GM21390 (cell line): Measurements from ENCODE around the gene SDF4.
"Not testable (repeated sequence)": the region's sequence is repeated elsewhere in the genome, so short reads cannot be mapped to it uniquely, and the experiment has no call there.

ENCODE experiments used
- ATAC-seq: cut with Tn5 transposase; IDR thresholded peaks from one replicate; pipeline ENCODE4 v1.9.1; 2021; ENCODE audit not compliant: unreplicated experiment

SDF4 gene

DNA sequence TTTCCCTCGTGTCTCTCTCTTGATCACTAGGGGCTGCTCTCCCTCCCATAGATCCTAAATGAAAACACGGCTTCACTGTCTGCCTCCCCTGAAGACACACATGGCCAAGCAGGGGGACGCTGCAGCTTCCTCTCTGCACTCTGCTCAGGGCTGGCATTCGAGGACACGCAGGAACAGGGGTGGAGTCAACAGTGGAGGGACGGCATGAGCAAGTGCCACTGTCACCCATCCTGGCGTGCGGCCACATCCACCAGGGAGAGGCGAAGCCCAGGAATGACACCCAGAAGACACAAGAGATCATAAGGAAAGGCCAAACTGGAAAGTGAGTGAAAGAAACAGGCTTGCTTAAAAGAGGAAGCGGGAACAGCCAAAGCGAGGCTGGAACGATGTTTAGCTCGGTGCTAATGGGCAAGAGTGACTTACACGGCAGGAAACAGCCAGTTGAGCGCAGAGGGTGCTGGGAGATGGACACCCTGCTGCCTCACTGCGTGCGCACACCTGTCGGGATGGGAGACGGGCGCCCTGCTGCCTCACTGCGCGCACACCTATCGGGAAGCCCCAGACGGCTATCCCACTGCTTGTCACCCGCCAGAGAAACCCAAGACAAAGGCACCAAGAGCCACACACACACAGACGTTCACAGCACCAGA lies 28.3 kb upstream of the SDF4 start:
- ATAC-seq: no peak

- ATAC-seq: no peak
Observed at GRCh38 chr1:1259540-1259939, 27.7 kb upstream of the SDF4 start.

DNA sequence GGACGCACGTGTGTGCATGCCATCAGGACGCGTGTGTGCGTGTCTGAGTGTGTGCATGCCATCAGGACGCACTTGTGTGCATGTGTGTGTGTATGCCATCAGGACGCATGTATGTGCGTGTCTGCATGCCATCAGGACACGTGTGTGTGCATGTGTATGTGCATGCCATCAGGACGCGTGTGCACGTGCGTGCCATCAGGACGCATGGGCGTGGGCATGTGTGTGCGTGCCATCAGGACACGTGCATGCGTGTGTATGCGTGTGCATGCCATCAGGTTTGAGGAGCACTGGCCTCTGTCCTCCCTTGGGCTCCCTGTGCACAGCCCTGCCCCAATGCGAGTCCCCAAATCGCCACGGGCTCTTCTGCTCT lies 27.3 kb upstream of the SDF4 start:
- no peak for ATAC-seq

GRCh38 chr1:1256956-1257871 lies 25.4 kb upstream of the SDF4 start:
- no peak for ATAC-seq

GRCh38 chr1:1255611-1256010 lies 23.8 kb upstream of the SDF4 start:
- no peak for ATAC-seq

DNA sequence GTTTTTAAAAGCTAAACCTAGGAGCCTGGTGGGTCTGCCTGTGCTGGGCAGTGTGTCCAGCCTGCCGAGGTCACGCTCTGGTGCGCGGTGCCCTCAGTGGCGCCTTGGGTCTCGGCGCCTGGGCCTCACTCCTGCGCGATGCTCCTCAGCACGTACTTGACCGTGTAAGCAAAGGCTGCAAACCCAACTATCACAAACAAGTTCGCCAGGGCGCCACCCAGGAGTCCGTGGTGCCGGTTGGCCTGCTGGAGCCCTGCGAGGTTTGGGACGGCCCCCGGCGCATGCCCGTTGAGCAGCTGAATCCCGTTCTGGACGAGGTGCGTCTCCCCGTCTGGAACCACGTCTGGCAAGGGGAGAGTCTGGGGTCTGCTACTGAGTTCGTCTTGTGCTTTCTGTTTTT lies 23.3 kb upstream of the SDF4 start:
- no peak for ATAC-seq

- no peak for ATAC-seq
Observed at GRCh38 chr1:1254667-1254998, 22.8 kb upstream of the SDF4 start.

GRCh38 chr1:1253972-1254666 lies 22.3 kb upstream of the SDF4 start:
- ATAC-seq: no peak

- ATAC-seq: no peak
Observed at GRCh38 chr1:1253314-1253713, 21.5 kb upstream of the SDF4 start.

DNA sequence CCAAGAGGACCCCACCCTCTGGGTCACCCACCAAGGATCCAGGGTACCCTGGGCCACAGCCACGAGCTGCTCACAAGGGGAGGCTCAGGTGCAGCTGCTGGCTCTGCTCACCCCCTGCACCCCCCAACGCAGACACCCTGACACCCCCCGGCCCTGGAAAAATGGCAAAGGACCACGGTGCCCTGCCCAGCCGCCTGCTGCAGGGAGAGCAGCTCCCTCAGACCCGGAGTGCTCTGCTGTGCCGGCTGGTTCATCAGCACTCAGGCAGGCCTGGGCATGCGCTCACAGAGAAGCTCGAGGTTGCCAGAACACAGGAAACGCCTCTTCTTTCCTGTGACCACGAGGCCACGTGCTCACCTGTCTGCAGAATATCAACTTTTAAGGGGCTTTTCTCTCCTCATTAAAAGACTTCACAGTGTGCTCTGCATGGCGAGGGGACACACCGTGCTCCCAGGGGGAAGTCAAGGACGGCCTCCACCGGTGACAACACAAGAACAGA lies 19.0 kb upstream of the SDF4 start:
- ATAC-seq: no peak

DNA sequence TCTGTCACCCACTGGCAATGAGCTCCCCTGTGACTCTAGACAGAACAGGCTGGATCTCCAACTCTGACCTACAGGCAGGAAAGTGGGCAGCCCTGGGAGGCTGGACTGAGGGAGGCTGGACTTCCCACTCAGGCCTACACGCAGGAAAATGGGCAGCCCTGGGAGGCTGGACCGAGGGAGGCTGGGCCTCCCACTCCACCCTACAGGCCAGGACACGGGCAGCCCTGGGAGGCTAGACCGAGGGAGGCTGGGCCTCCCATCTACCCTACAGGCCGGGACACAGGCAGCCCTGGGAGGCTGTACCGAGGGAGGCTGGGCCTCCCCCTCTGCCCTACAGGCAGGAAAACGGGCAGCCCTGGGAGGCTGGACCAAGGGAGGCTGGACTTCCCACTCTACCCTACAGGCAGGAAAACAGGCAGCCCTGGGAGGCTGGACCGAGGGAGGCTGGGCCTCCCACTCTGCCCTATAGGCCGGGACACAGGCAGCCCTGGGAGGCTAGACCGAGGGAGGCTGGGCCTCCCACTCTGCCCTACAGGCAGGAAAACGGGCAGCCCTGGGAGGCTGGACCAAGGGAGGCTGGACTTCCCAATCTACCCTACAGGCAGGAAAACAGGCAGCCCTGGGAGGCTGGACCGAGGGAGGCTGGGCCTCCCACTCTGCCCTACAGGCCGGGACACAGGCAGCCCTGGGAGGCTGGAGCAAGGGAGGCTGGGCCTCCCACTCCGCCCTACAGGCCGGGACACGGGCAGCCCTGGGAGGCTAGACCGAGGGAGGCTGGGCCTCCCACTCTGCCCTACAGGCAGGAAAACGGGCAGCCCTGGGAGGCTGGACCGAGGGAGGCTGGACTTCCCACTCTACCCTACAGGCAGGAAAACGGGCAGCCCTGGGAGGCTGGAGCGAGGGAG lies 16.5 kb upstream of the SDF4 start:
- ATAC-seq: not testable (repeated sequence)

DNA sequence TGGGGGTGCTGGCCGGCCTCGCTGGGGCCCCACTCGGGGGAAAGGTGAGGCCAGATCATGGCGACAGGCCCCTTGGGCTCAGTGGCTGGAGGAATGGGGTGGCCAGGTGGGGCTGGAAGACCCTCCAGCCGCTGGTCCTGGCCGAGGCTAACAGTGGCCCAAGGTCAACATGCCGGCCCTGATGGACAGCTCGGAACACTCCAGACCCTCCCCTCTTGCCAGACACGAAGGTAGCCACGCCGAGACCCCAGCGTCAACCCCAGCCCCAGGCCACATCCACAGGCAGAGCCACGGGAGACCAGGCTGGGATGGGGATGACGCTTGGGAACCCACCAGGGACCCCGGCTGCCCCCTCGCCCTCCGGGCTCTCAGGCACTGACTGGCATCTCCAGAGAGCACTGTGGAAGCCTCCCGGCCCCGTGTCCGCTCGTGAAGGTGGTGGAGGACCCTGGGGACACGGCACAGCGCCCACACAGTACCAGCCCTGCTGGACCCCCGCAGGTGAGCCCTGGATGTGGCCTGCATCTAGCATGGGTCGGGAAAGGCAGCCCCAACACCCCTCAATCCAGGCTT lies 15.6 kb upstream of the SDF4 start:
- ATAC-seq: no peak

GRCh38 chr1:1246577-1247340 lies 15.0 kb upstream of the SDF4 start, which contains the start of gene C1QTNF12:
C1QTNF12 (minus strand) TSS chr1:1246722; CDS start chr1:1246690, 32 bp downstream.
- no peak for ATAC-seq

DNA sequence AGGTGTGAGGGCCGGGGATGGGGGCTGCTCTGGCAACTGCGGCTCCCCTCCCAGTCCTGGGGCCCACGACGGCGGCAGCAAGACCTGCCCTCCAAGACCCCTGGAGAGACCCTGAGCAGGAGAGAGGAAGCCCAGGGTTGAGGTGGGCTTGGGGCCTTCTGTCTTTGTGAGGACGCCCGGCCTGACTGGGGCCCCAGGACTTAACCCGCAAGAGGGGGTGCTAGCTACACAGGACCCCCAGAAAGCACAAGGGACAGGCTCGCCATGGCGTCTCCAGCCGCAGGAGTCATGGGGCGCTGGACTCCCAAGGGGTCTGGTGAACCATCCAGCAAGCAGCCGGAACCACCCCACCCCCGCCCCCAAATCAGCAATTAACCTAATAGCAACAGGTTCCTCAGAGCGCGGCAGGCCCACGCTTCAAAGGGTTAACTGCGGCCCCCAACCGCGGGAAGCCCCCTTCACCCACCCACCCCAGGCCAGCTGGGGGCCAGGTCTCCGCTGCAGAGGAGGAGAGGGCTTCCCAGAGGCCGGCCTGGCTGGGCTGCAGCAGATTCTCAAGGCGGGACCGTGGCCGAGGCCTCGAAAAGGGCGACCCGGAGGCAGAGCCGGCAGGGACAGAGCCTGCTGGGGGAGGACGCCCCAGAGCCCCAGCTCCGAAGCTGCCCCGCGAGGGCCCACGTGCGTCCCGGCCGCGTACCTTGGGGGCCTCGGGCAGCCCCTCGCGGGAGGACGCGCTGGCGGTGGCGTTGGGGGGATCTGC lies 14.2 kb upstream of the SDF4 start:
- no peak for ATAC-seq

- no peak for ATAC-seq
Observed at GRCh38 chr1:1245178-1245816, 13.5 kb upstream of the SDF4 start.

- ATAC-seq: no peak
Observed at GRCh38 chr1:1244192-1244811, 12.5 kb upstream of the SDF4 start.

DNA sequence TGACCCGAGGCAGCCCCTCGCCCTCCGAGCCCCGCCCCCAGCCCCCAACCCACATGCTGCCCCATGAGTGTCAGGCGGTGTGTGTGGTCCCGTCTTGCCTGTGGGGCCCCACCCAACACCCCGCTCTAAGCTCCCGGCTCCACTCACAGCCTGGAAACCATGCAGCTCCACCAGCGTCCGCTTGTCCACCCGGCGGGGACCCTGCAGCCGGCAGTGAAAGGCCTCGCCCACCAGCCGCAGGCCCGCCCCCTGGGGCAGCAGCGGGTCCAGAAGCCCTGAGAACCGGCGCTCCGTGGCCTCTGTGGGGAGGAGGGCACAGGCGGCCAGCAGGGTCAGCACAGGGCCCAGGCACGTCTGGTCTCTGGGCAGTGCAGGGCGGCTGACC lies 12.0 kb upstream of the SDF4 start:
- no peak for ATAC-seq

- no peak for ATAC-seq
Observed at GRCh38 chr1:1243266-1243660, 11.5 kb upstream of the SDF4 start.
